Erythroblast (primary cell): ENCODE data around the gene OR6C6.

Experiments used
- GATA1 ChIP-seq: IDR thresholded peaks from 2 replicates; pipeline ENCODE4 v1.6.1; 2011; ENCODE audit warnings: low read depth, mild to moderate bottlenecking, control low read depth, low read length, moderate library complexity
- POLR2A ChIP-seq: IDR thresholded peaks from 2 replicates; pipeline ENCODE4 v1.6.1; 2011; ENCODE audit warnings: mild to moderate bottlenecking, low read length

GRCh38 chr12:55296469-55296868, at the start of gene OR6C6:
- no peak for TF ChIP-seq POLR2A
- no peak for TF ChIP-seq GATA1
